Measurements from ENCODE around the gene ARSI. TPM values are rescaled to one million over a fixed set of nuclear protein-coding genes. Genes with fewer than 3 reads are reported as not detected.

Gene ARSI
- total RNA-seq, 2 experiments from 2014 or later = not detected

GRCh38 chr5:150295741-150296486 is 6.8 kb downstream of the ARSI start:
- TF ChIP-seq, protein P1, sequence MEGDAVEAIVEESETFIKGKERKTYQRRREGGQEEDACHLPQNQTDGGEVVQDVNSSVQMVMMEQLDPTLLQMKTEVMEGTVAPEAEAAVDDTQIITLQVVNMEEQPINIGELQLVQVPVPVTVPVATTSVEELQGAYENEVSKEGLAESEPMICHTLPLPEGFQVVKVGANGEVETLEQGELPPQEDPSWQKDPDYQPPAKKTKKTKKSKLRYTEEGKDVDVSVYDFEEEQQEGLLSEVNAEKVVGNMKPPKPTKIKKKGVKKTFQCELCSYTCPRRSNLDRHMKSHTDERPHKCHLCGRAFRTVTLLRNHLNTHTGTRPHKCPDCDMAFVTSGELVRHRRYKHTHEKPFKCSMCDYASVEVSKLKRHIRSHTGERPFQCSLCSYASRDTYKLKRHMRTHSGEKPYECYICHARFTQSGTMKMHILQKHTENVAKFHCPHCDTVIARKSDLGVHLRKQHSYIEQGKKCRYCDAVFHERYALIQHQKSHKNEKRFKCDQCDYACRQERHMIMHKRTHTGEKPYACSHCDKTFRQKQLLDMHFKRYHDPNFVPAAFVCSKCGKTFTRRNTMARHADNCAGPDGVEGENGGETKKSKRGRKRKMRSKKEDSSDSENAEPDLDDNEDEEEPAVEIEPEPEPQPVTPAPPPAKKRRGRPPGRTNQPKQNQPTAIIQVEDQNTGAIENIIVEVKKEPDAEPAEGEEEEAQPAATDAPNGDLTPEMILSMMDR (conservative IDR thresholded peaks at IDR 0.05; ENCODE audit: low read length) = no peak
- TF ChIP-seq EZH2phosphoT487 (IDR thresholded peaks at IDR 0.05; ENCODE audit: borderline replicate concordance, low read depth, low read length) = no peak
- no peak overlapping the region for H3K27ac ChIP-seq (ENCODE audit: low read depth, low read length, poor library complexity, severe bottlenecking)
- H3K4me2 ChIP-seq (ENCODE audit: low read length) = no peak overlapping the region
- no peaks in the 10 kb centered on the region for H3K79me2 ChIP-seq (ENCODE audit: insufficient read depth, low read depth, low read length)
- no peaks in the 10 kb centered on the region for H3K4me1 ChIP-seq (ENCODE audit: insufficient read depth, low read length, poor library complexity, severe bottlenecking)
- intact Hi-C loops (cut with micrococcal nuclease; ENCODE audit: unreplicated experiment) = no loop called here
- no peaks in the 10 kb centered on the region for H3K9me2 ChIP-seq (ENCODE audit: insufficient read depth, low read length)
- H2AFZ ChIP-seq (ENCODE audit: low read length) = no peak overlapping the region
- ChIA-PET CTCF (ENCODE audit: unreplicated experiment) (no interaction called here), POLR2A (no interaction called here)
- H4K20me1 ChIP-seq (ENCODE audit: insufficient read depth, low read length) = no peaks in the 10 kb centered on the region
- no TSS peak for BruUV-seq (replicated peaks)
- no peaks in the 10 kb centered on the region for H3K9me3 ChIP-seq (ENCODE audit: low read length)
- no peak for DNase-seq (ENCODE audit: low spot score)
- no peak overlapping the region for H3K4me3 ChIP-seq (ENCODE audit: low read depth, low read length, poor library complexity, severe bottlenecking)
- no peaks in the 10 kb centered on the region for H3K36me3 ChIP-seq (ENCODE audit: insufficient read depth, low read length)

DNA sequence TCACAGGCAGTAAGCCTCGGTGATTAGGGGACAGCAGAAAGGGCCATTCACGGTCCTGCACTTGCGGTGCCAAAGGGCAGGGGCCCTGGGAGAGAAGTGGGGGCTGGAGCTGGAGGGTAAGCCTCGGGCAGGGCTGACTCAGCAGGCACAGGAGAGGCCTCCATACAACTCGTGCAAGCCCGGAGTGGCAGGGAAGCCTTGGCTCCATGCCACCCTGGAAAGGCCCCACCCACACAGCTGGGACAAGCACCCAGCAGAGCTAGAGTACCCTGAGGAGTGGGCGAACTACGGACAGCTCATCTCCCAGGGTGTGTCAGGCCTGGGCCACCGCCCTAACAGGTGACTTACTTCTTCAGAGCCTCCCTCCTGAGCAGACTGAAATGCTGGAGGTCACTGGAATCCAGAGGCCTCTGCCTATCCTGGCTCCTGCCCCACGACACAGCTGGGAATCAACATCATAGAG is 7.5 kb downstream of the ARSI start:
- no peaks in the 10 kb centered on the region for H4K20me1 ChIP-seq (ENCODE audit: insufficient read depth, low read length)
- H3K4me3 ChIP-seq (ENCODE audit: low read depth, low read length, poor library complexity, severe bottlenecking) = no peak overlapping the region
- no peaks in the 10 kb centered on the region for H3K9me3 ChIP-seq (ENCODE audit: low read length)
- H3K4me1 ChIP-seq (ENCODE audit: insufficient read depth, low read length, poor library complexity, severe bottlenecking) = no peaks in the 10 kb centered on the region
- BruUV-seq (replicated peaks) = no TSS peak
- ChIA-PET POLR2A (no interaction called here), CTCF (ENCODE audit: unreplicated experiment) (no interaction called here)
- H2AFZ ChIP-seq (ENCODE audit: low read length) = no peak overlapping the region
- no peaks in the 10 kb centered on the region for H3K79me2 ChIP-seq (ENCODE audit: insufficient read depth, low read depth, low read length)
- intact Hi-C loops (cut with micrococcal nuclease; ENCODE audit: unreplicated experiment) = no loop called here
- H3K4me2 ChIP-seq (ENCODE audit: low read length) = no peak overlapping the region
- no peak for DNase-seq (ENCODE audit: low spot score)
- H3K27ac ChIP-seq (ENCODE audit: low read depth, low read length, poor library complexity, severe bottlenecking) = no peak overlapping the region
- no peaks in the 10 kb centered on the region for H3K36me3 ChIP-seq (ENCODE audit: insufficient read depth, low read length)
- TF ChIP-seq, protein P1 (conservative IDR thresholded peaks at IDR 0.05; ENCODE audit: low read length) = no peak
- no peak for TF ChIP-seq EZH2phosphoT487 (IDR thresholded peaks at IDR 0.05; ENCODE audit: borderline replicate concordance, low read depth, low read length)
- no peaks in the 10 kb centered on the region for H3K9me2 ChIP-seq (ENCODE audit: insufficient read depth, low read length)

GRCh38 chr5:150294551-150295071 is 8.1 kb downstream of the ARSI start:
- ChIA-PET POLR2A (no interaction called here), CTCF (ENCODE audit: unreplicated experiment) (no interaction called here)
- H3K4me2 ChIP-seq (ENCODE audit: low read length) = no peak overlapping the region
- no peaks in the 10 kb centered on the region for H3K9me2 ChIP-seq (ENCODE audit: insufficient read depth, low read length)
- BruUV-seq (replicated peaks) = no TSS peak
- H4K20me1 ChIP-seq (ENCODE audit: insufficient read depth, low read length) = no peaks in the 10 kb centered on the region
- H3K27ac ChIP-seq (ENCODE audit: low read depth, low read length, poor library complexity, severe bottlenecking) = no peak overlapping the region
- H3K79me2 ChIP-seq (ENCODE audit: insufficient read depth, low read depth, low read length) = no peaks in the 10 kb centered on the region
- H3K4me1 ChIP-seq (ENCODE audit: insufficient read depth, low read length, poor library complexity, severe bottlenecking) = no peaks in the 10 kb centered on the region
- intact Hi-C loops (cut with micrococcal nuclease; ENCODE audit: unreplicated experiment) = no loop called here
- H2AFZ ChIP-seq (ENCODE audit: low read length) = no peak overlapping the region
- no peak overlapping the region for H3K4me3 ChIP-seq (ENCODE audit: low read depth, low read length, poor library complexity, severe bottlenecking)
- H3K9me3 ChIP-seq (ENCODE audit: low read length) = no peaks in the 10 kb centered on the region
- DNase-seq (ENCODE audit: low spot score) = no peak
- H3K36me3 ChIP-seq (ENCODE audit: insufficient read depth, low read length) = no peaks in the 10 kb centered on the region
- TF ChIP-seq EZH2phosphoT487 (IDR thresholded peaks at IDR 0.05; ENCODE audit: borderline replicate concordance, low read depth, low read length) = no peak
- TF ChIP-seq, protein P1 (conservative IDR thresholded peaks at IDR 0.05; ENCODE audit: low read length) = no peak

Measured in OCI-LY7 (cell line).